LHCN-M2 (cell line): Measurements from ENCODE around the gene INPP5D. TPM values are rescaled to one million over a fixed set of nuclear protein-coding genes. Genes with fewer than 3 reads are reported as not detected.
"Not testable (repeated sequence)": the region's sequence is repeated elsewhere in the genome, so short reads cannot be mapped to it uniquely, and the experiment has no call there.

ENCODE experiments used
- DNase-seq: peaks from one replicate; pipeline ENCODE4 v3.0.0-alpha.2; 2012; ENCODE audit warnings: low read depth
- total RNA-seq: library from RNA; depleted of rRNA; stranded (reverse); fragments of >200 nt; gene quantifications from 2 replicates; pipeline ENCODE4 v1.2.3, GENCODE V29; 2014

The INPP5D gene
- total RNA-seq, 1 experiment from 2014 or later, result 0.34 TPM

- no peak for DNase-seq
Measured at GRCh38 chr2:233173115-233173514, 113.0 kb downstream of the INPP5D start.

DNA sequence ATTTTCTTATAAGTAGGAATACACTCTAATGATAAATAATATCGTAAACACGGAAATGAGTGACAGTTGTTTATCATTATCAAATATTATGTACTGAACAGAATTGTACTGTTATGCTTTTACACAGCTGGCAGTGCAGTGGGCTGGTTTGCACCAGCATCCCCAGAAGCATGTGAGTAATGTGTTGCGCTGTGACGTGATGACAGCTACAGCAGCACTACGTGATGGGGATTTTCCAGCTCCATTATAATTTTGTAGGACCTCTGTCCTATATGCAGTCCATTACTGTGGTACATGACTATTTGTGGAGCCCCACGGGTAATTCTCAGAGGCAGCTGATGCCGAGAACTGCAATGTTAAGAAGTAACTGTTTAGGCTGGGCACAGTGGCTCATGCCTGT is 114.0 kb downstream of the INPP5D start:
- DNase-seq, result no peak

- no peak for DNase-seq
Measured at GRCh38 chr2:233178994-233179847, 119.1 kb downstream of the INPP5D start.

GRCh38 chr2:233179848-233180366 is 119.8 kb downstream of the INPP5D start:
- no peak for DNase-seq

- no peak for DNase-seq
Measured at GRCh38 chr2:233183869-233184418, 123.8 kb downstream of the INPP5D start.

GRCh38 chr2:233184669-233185068 is 124.5 kb downstream of the INPP5D start:
- no peak for DNase-seq

- no peak for DNase-seq
Measured at GRCh38 chr2:233185330-233185729, 125.2 kb downstream of the INPP5D start.

DNA sequence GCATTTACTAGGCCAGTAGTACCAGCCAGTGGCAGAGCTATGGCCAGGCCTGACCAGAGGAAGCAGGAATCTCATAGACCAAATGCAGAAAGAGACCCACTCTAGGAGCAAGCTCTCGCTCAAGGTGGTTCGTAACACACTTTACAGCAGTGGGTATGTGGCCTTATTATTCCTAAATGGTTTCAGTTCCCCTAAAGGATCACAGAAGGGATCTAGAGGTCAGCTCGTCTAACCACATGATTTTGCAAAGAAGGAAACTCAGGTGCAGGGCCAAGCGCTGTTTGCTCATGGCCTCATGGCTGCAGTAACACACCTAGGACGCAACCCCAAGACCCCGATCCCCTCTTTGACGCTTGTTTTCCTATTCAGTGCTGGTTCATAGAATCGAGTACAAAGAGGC is 125.8 kb downstream of the INPP5D start:
- no peak for DNase-seq

DNA sequence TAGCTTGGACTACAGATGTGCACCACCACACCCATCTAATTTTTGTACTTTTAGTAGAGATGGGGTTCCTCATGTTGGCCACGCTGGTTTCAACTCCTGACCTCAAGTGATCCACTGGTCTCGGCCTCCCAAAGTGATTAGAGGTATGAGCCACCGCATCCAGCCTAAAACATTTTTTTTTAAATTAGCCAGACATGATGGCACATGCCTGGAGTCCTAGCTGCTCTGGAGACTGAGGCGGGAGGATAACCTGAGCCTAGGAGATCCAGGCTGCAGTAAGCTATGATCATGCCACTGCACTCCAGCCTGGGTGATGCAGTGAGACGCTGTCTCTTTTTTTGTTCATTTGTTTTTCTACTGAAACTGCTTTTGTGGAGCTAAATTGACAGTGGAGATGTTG is 126.7 kb downstream of the INPP5D start:
- no peak for DNase-seq

DNA sequence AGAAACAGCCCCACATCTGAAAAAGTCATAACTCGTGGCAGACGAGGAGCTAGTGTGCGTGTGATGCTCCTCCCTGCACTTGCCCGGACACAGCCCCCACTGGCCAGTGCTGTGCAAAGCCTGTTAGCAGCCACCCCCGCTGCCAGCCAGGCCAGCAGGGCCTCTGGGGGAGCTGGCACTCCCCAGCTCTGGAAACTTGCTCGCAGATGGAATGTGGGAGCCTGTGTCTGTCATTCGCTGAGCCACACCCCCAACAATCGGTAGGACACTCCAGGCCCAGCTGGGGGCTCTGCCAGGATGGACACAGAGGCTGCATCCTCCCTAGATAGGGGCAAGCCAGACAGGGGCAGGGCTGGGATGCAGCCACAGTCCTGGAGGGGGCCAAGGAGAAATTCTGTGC is 128.9 kb downstream of the INPP5D start:
- DNase-seq, result no peak

DNA sequence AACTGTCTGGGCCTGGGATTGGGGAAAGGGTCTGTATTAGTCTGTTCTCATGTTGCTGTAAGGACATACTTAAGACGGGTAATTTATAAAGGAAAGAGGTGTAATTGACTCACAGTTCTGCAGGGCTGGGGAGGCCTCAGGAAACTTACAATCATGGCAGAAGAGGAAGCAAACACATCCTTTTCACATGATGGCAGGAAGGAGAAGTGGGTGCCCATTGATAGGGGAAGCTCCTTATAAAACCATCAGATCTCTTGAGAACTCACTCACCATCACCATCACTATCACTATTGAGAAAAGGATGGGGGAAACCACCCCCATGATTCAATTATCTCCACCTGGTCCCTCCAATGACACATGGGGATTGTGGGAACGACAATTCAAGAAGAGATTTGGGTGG is 130.9 kb downstream of the INPP5D start:
- DNase-seq, result not testable (repeated sequence)

DNA sequence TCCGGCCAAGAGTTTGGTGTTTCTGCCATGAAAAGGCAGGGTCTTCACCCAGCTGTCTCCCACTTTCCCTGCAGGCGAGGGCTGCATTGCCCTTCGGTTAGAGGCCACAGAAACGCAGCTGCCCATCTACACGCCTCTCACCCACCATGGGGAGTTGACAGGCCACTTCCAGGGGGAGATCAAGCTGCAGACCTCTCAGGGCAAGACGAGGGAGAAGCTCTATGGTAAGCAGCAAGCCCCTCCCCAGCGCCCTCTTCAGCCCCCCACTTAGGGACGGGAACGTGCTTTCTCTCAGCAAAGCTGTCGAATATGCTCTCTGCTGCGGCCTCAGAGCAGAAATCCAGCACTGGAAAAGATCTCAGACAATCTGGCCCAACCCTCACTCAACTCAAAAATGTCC is 133.6 kb downstream of the INPP5D start:
- no peak for DNase-seq

DNA sequence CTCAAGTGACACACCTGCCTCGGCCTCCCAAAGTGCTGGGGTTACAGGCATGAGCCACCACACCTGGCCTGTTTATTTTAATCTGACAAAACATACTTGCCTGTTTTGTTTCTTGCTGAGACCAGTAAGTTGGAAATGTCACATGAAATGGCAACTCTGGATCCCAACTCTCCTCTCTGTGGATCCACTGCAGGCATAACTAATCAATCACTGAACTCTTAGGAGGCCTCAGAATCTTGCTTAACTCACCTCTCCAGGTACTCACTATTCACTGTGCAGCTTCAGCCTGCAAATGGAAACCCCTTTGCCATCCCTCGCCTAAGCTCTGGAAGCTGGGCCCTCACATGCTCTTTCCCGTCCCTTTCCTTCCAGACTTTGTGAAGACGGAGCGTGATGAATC is 134.9 kb downstream of the INPP5D start:
- no peak for DNase-seq

DNA sequence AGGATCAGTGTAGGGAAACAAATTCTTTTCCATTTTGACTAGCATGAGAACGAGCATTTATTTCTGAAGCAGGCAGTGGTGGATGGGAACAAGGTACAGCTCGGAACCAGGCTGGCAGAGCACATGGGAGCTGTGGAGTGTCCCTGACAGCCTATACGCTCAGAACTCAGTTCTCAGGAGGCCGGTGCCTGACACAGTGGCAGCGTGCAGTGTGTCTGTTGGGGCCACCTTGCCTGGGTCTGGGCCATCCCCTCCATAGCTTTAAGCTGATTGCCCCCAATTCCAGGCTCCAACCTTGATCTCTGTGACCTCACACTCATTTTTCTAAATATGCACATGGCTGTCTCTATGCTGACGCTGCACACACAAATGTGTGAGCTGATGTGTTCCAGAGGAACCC is 136.9 kb downstream of the INPP5D start:
- no peak for DNase-seq

- no peak for DNase-seq
Measured at GRCh38 chr2:233198026-233198425, 137.9 kb downstream of the INPP5D start.

DNA sequence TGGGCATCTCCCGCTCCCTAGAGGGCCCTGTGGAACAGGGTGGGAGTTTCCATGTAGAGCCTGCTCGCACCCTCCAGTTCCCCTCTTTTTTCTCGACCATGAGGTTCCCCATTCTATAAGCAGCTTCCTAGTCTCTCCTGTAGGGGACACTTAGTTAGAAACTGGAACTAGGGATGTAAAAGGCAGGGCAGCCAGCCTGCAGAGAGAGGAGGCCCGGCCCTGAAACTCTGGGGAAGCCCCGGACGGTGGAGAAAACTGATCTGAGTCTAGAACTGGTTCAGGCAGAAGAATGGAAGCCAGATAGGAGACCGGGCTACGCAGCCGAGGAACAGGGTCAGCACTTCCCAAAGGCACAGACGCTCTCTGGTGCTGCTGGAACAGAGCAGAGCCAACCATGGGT is 139.7 kb downstream of the INPP5D start:
- no peak for DNase-seq

DNA sequence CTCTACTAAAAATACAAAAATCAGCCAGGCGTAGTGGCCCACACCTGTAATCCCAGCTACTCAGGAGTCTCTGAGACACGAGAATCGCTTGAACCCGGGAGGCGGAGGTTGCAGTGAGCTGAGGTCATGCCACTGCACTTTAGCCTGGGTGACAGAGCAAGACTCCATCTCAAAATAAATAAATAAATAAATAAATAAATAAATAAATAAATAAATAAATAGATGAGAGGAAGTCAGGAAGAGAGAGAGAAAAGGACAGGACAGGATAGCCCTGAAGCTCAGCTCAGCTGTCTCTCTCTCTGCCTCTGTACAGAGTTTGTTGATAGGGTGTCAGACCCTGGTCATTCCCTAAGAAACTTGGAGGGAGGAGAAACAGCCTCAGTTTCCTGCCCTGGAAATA is 140.6 kb downstream of the INPP5D start:
- DNase-seq, result not testable (repeated sequence)

DNA sequence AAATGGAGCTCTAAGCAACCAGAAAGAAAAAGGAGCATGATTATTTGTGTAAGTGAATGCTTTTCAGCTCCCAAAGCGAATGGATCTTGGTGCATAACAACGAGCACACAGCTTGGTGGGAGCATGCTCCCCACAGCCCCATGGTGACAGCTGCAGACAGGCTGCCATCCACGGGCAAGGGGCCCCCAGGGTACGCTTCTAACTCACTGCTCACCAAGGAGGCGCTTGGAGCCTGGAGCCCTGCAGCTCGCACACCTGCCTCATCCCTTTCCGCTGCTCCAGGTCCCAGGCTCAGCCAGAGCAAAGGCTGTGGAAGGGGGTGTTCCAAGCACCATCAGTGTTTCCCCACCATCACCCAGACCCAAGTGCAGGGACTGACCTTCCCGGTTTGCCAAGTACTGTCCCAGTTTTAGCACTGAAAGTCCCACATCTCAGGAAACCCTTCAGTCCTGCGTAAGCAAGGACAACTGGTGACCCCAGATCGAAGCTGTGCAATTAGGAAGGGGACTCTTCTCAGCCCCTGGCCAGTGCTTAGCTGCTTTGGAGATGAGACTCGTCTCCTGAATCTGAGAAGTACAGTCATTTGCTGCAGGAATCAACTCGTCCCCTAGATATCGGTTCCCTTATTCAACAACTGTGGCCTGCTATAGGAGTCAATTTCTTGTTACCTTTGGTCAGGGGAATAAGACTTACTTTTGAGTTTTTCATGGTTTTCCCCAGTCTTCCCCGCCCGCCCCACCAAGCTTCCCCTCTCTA is 141.3 kb downstream of the INPP5D start:
- DNase-seq, result no peak

GRCh38 chr2:233202531-233202944 is 142.4 kb downstream of the INPP5D start:
- no peak for DNase-seq

GRCh38 chr2:233203060-233203459 is 142.9 kb downstream of the INPP5D start:
- no peak for DNase-seq

GRCh38 chr2:233204286-233204936 is 144.3 kb downstream of the INPP5D start:
- DNase-seq, result no peak
